MCF 10A (cell line): Measurements from ENCODE around the gene ANGPT4. TPM values are rescaled to one million over a fixed set of nuclear protein-coding genes. Genes with fewer than 3 reads are reported as not detected.

Experiments
- BruUV-seq: library from RNA; stranded (reverse); fragments of 400-500 nt; replicated peaks from 2 replicates; lab custom pipeline; 2021; lab: Mats Ljungman, UMichigan
- CTCF ChIA-PET: fragments of 300-600 bp; sonication (Branson Sonifier 250); formaldehyde crosslinking; extraction: SDS; loops from one replicate; lab custom pipeline; 2021; ENCODE audit warnings: antibody characterized with exemption, inconsistent platforms; lab: Yijun Ruan, JAX
- POLR2A ChIA-PET: fragments of 300-600, 350-650 bp; sonication (Branson Sonifier 250); formaldehyde crosslinking; extraction: SDS; loops from one replicate; lab custom pipeline; 2020; ENCODE audit warnings: antibody characterized with exemption, inconsistent platforms; lab: Yijun Ruan, JAX
- DNase-seq: peaks from one replicate; pipeline ENCODE4 v3.0.0-alpha.2; 2018; ENCODE audit not compliant: unreplicated experiment
- H3K27ac Mint-ChIP-seq: one replicate; pipeline ENCODE4 v1.8.0; 2022; ENCODE audit warnings: mild to moderate bottlenecking, low read depth, mixed read lengths; ENCODE audit not compliant: unreplicated experiment
- H3K27me3 Mint-ChIP-seq: one replicate; pipeline ENCODE4 v1.8.0; 2022; ENCODE audit warnings: mixed read lengths; ENCODE audit not compliant: insufficient read depth, unreplicated experiment
- H3K36me3 Mint-ChIP-seq: one replicate; pipeline ENCODE4 v1.8.0; 2022; ENCODE audit warnings: mild to moderate bottlenecking, moderate library complexity, mixed read lengths; ENCODE audit not compliant: insufficient read depth, unreplicated experiment
- H3K4me1 Mint-ChIP-seq: one replicate; pipeline ENCODE4 v1.8.0; 2022; ENCODE audit warnings: mixed read lengths; ENCODE audit not compliant: insufficient read depth, unreplicated experiment
- H3K4me3 Mint-ChIP-seq: one replicate; pipeline ENCODE4 v1.8.0; 2022; ENCODE audit warnings: mild to moderate bottlenecking, moderate library complexity, mixed read lengths; ENCODE audit not compliant: unreplicated experiment
- H3K9me3 Mint-ChIP-seq: one replicate; pipeline ENCODE4 v1.8.0; 2022; ENCODE audit warnings: mixed read lengths; ENCODE audit not compliant: unreplicated experiment
- CTCF ChIP-seq: fragments of 200-600 bp; IDR thresholded peaks from one replicate; pipeline ENCODE4 v1.8.0; 2022; ENCODE audit warnings: antibody characterized with exemption, mild to moderate bottlenecking; ENCODE audit not compliant: unreplicated experiment
- intact Hi-C: fragments of 100-400 bp; cut with micrococcal nuclease; formaldehyde crosslinking; loops from 2 replicates; pipeline ENCODE4 v1.14.1; 2022
- total RNA-seq: library from RNA; stranded (reverse); gene quantifications from 2 replicates; pipeline ENCODE4 v1.2.3, GENCODE V29; 2022

ANGPT4 gene
- total RNA-seq, 1 experiment from 2014 or later: not detected

GRCh38 chr20:859751-860231 lies 56.3 kb downstream of the ANGPT4 start:
- Mint-ChIP-seq H3K4me3 (no peak overlapping the region), H3K9me3 (no peaks in the 10 kb centered on the region), H3K36me3 (peaks cover 6% of the 10 kb centered on the region), H3K27me3 (no peaks in the 10 kb centered on the region), H3K27ac (no peak overlapping the region), H3K4me1 (peaks cover 40% of the 10 kb centered on the region)
- intact Hi-C loops: no loop called here
- no peak for TF ChIP-seq CTCF
- no TSS peak for BruUV-seq
- ChIA-PET CTCF (interaction anchor here (0.7 to 2.3 kb wide), 9 partner anchors 12 to 97 kb away, joined by 3 to 5 read pairs (median 4); no protein-coding TSS in a partner anchor), POLR2A (interaction anchor here (0.7 to 10.7 kb wide), 5 partner anchors 10 to 27 kb away, joined by 3 to 124 read pairs (median 7); partner anchors contain the start of gene FAM110A)
- DNase-seq: peak; percentile 51

GRCh38 chr20:858011-858410 lies 58.1 kb downstream of the ANGPT4 start:
- BruUV-seq: no TSS peak
- CTCF ChIA-PET: interaction anchor here (0.5 to 6.5 kb wide), 8 partner anchors 15 to 314 kb away, joined by 3 to 44 read pairs (median 4); no protein-coding TSS in a partner anchor
- DNase-seq: peak; percentile 90
- TF ChIP-seq CTCF: no peak
- intact Hi-C loops: no loop called here
- Mint-ChIP-seq H3K4me1 (peaks cover 58% of the 10 kb centered on the region), H3K4me3 (no peak overlapping the region), H3K27me3 (no peaks in the 10 kb centered on the region), H3K9me3 (peaks cover 6% of the 10 kb centered on the region), H3K36me3 (peaks cover 6% of the 10 kb centered on the region), H3K27ac (peak overlapping the region; percentile 63)
- POLR2A ChIA-PET: interaction anchor here (2.0 to 10.7 kb wide), 5 partner anchors 15 to 33 kb away, joined by 5 to 124 read pairs (median 21); partner anchors contain the start of gene FAM110A

GRCh38 chr20:856361-856775 lies 59.8 kb downstream of the ANGPT4 start:
- intact Hi-C loops: loop anchor here (1.0 kb wide), 1 partner anchor 25 kb away; no protein-coding TSS in a partner anchor
- peak overlapping the region; percentile 61 for H3K4me3 Mint-ChIP-seq
- TF ChIP-seq CTCF: no peak
- H3K36me3 Mint-ChIP-seq: peaks cover 6% of the 10 kb centered on the region
- H3K4me1 Mint-ChIP-seq: peaks cover 59% of the 10 kb centered on the region
- H3K27ac Mint-ChIP-seq: peak overlapping the region; percentile 84
- BruUV-seq: no TSS peak
- CTCF ChIA-PET: interaction anchor here (0.6 to 6.5 kb wide), 4 partner anchors 31 to 101 kb away, joined by 3 to 44 read pairs (median 7); no protein-coding TSS in a partner anchor
- H3K9me3 Mint-ChIP-seq: peaks cover 7% of the 10 kb centered on the region
- no peaks in the 10 kb centered on the region for H3K27me3 Mint-ChIP-seq
- DNase-seq: peak; percentile 99
- POLR2A ChIA-PET: interaction anchor here (0.6 to 10.7 kb wide), 8 partner anchors 10 to 469 kb away, joined by 3 to 124 read pairs (median 3); partner anchors contain the start of gene FAM110A
